GM19023 (cell line): ENCODE results near the gene AP1B1.
A peak's percentile ranks its signal among the peaks of the same experiment; 100 is the strongest.
"Not testable (repeated sequence)": the region's sequence is repeated elsewhere in the genome, so short reads cannot be mapped to it uniquely, and the experiment has no call there.

ENCODE experiments used
- ATAC-seq: cut with Tn5 transposase; IDR thresholded peaks from one replicate; pipeline ENCODE4 v1.9.1; 2021; ENCODE audit warnings: mild to moderate bottlenecking, moderate library complexity; ENCODE audit not compliant: unreplicated experiment

The AP1B1 gene

DNA sequence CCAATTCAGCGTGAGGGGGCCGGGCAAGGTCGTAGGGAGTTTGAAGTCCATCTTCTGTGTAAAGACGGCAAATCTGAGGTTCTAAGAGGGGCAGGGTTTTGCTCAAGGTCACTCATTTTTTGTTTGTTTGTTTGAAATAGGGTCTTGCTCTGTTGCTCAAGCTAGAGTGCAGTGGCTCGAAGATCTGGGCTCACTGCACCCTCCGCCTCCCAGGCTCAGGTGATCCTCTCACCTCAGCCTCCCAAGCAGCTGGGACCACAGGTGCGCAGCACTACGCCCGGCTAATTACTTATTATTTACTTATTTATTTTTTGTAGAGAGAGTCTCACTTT is 355 bp upstream of the AP1B1 start:
- peak; percentile 4 for ATAC-seq

DNA sequence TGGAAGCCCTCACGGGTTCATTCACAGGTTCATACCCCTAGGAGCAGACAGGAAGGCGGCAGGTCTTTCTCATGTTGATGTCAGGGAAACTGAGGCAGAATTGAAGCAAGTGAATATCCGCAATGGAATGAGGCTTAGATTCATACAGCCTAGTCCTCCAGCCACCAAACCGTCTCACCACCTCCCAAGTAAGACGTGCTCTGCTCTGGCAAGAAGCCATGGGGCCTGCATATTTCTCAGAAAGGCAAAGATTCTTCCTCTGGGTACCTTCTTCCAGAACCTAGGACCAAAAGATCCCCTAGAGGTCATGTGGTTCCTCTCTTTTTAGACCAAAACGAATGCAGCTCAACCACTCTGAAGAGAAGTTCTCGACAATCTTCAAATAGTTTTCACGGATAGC is 1.7 kb downstream of the AP1B1 start:
- no peak for ATAC-seq

DNA sequence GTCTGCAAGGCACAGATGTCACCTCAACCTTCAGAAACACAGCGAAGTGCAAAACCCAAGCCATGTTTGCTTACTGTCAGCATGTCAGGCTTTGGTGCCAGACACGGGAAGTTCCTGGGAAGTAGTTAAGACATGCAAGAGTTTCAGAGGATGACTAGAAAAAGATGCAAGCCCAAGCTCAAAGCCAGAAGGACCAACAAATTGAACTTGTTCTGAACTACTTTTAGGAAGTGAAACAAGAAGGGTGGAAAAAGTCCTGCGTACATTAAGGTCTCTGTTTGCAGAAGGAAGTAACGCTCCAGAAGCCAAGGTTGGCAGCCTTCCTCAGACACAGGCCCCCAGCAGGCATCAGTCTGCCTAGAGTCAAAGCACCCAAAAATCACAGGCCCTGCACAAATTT is 2.6 kb downstream of the AP1B1 start:
- ATAC-seq = no peak

DNA sequence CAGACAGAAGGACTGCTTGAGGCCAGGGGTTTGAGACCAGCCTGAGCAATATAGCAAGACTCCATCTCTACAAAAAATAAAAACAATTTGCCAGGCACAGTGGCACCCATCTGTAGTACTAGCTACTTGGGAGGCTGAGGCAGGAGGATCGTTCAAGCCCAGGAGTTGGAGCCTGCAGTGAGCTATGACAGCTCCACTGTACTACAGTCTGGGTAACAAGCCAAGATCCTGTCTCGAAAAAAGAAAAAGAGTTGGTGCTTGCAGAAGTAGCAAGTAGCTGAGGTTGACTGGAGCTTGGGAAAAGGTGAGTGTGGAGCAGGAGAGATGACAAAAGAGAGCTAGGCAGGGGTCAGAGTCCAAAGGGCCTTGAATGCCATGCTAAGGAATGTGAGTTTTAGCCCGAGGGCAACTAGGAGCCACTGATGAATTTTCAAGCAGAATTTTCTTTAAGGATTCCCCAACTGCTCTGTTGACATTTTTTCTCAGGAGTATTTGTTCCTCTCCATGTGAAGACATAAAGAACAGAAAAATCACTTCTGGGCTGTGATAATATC is 3.1 kb downstream of the AP1B1 start:
- ATAC-seq = no peak

DNA sequence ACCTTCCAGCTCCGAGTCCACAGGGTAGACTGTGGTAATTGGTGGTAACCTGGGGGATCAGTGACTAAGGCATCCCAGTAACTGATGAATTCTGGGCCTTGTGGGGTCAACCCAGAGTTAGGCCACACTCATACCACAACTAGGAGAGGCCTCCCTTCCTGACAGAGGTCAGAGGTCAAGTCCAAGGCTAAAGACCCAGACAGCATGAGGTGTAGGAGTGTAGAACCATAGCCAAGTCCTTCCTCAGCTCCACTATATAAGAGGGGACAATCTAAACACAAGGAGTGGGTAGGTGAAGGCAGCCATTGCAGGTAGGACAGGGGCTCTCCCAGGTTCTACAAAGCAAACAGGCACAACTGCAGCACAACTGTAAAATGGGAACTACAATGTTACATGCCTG is 4.6 kb downstream of the AP1B1 start:
- no peak for ATAC-seq

DNA sequence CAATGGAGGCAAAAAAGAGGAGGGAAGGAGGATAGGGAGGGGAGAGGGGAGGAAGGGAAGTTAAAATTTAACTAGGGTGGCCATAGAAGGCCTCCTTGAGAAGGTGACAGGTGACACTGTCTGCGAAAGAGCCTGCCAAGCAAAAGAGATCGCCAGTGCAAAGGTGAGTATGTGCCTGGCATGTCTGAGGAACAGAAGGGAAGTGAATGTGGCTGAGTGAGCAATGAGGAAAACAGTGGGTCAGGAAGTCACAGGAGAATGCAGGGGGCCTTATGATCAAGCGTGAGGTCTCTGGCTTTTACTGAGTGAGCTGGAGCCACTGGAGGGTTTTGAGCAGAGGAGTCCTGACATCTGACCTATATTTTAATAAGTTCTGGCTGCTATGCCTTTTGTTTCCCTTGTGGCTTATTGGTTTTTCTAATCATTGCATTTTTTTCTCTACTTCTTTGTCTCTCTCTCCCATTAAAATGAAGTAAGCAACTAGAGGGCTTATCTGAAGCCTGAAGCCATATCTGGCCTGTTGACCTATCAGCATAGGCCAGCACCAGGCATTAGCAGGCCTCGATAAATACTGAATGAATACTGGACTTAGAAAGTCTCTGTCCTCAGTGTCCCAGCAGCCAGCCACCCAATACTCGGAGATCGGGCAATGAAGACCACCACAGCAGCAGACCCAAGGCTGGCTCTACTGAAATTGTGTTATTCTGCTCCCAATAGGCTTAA is 5.6 kb downstream of the AP1B1 start:
- ATAC-seq = no peak

DNA sequence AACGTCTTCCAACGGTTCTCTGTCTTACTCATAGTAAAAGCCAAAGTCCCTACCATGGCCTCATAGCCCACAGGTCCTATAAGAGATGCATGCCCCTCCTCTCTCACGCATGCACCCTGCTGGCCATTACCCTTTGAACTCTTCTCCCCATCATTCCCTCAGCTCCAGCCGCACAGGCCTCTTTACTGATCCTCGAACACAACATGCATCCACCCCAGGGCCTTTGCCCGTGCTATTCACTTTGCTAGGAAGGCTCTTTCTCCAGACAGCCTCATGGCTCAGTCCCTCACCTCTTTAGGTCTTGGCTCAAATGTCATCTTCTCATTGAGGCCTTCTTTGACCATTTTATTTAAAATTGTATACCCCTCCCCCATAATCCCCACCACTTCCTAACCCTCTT is 7.5 kb downstream of the AP1B1 start:
- no peak for ATAC-seq

DNA sequence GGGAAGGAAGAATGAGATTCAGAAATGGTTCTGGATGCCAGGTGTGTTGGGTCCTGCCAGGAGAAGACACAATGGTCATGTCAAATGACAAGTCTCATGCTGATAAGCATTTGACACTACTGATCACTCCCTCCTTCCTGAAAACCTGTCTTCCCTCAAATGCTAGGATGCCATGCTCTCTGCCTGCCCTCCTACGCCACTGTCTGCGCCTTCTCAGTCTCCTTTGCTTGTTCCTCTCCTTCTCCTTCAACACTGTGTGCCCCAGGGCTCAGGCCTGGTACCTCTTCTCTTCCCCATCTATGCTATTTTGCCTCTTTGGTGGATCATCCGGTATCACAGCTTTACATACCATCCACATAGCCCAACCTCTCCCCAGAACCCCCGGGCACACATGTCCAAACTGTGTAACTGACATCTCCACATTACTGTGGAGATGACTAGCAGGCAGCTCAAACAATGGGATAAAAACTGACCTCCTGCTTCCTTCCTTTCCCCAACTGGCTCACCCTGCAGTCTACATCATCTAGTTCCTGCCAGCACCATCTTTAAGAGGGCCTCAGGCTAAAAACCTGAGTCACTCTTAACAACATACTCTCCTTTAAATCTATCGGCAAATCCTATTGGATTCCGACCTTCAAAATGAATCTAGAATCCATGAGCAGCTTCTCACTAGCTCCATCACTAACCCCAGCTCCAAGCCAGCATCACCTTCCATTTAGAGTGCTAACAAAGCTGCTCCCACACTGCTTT is 8.2 kb downstream of the AP1B1 start:
- ATAC-seq = no peak

DNA sequence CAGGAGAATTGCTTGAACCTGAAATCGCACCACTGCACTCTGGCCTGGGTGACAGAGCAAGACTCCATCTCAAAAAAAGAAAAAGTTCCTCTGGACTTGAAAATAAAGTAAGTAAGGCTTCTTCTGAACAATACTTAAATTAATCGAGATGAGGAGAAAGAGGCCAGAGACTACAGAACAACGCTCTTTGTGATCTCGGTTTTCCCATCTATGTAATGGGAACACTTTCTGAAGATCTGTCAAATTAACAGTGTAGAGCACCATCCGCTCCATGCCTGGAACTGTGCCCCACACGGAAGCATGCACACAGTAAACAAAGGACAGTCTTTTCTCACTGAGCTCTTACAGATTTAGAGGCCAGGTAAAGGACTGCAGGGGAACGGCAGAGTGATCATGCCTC is 9.1 kb downstream of the AP1B1 start:
- no peak for ATAC-seq

DNA sequence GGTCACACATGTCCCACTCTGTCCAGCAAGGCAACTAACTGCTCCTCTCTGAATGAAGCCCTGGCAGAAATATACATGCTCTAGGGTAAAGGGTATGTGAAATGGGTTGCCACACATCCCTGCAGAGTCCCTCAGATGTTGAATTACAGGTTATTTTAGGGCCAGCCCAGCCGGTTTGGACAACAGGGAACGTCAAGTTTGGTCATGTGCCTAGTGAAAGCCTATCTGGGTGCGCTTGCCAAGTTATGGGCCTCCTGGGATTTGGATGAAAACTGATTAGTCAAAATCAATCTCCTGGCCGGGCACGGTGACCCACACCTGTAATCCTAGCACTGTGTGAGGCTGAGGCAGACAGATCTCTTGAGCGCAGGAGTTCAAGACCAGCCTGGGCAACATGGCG is 10.4 kb downstream of the AP1B1 start:
- ATAC-seq = no peak

DNA sequence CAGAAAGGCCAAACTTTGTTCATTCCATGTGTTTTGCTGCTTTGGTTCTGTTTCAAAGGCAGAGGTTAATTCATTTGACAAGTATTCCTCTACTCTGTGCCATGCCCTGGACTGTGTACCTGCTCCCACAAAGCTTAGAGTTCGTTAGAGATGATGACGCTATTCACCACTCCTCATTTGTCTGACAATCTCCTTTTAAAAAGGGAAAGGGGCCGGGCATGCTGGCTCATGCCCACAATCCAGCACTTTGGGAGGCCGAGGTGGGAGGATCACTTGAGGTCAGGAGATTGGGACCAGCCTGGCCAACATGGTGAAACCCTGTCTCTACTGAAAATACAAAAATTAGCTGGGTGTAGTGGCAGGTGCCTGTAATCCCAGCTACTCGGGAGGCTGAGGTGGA is 11.7 kb downstream of the AP1B1 start:
- ATAC-seq = not testable (repeated sequence)

DNA sequence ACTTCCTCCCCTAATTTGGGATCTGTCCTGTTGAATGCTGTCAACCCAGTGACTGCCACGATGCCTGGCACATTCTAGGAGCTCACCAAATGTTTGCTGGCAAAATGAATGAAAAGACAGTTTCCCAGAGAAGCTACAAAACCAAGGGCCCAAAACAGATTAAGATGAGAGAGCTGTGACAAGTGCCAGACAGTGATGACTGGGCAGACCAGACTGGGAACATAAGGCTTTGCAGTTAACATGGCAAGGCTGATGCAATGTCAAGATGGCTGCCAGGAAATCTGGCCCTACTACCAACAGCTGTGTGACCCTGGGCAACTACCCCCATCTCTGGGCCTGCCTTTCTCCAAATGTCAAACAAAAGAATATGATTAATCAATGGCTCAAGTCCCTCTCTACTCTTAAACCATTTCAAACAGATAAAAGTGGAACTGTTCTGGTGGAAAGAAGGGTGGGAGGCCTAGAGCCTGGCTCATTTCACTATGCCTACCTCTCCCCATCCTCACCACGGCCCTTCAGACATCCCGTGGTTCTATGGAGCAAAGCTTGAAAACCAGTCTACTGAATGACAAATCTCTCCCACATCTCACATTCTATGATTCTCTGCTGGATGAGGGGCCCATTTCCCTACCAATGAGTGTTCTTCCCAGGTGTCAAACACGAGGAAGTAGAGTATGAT is 12.8 kb downstream of the AP1B1 start:
- no peak for ATAC-seq

DNA sequence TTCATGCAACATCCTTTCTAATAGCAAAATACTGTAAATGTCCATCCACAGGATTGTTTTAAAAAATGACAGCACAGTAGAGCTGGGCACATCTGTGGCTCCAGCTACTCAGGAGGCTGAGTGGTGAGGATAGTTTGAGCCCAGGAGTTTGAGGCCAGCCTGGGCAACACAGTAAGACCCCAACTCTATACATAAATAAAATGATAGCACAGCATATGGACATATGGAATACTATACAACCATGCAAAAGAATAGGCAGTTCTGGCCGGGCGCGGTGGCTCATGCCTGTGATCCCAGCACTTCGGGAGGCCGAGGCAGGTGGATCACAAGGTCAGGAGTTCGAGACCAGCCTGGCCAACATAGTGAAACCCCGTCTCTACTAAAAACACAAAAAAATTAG is 13.6 kb downstream of the AP1B1 start:
- ATAC-seq = not testable (repeated sequence)

DNA sequence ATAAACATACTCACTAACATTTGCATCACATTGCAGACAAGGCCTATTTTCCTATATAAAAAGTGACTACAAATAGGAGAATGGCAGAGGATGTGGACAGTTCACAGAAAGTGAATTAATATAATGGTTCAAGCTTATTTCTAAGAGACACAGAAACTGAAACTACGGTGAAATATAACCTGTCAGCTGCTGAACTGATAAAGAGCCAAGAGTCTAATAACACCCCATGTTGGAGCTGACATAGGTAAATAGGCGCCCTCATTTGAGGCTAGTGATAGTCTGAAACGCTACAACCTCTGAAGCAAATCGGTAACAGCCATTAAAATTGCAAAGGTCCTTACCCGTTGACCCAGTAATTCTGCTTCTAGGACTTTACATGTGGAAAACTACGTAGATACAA is 14.0 kb downstream of the AP1B1 start:
- ATAC-seq = no peak

DNA sequence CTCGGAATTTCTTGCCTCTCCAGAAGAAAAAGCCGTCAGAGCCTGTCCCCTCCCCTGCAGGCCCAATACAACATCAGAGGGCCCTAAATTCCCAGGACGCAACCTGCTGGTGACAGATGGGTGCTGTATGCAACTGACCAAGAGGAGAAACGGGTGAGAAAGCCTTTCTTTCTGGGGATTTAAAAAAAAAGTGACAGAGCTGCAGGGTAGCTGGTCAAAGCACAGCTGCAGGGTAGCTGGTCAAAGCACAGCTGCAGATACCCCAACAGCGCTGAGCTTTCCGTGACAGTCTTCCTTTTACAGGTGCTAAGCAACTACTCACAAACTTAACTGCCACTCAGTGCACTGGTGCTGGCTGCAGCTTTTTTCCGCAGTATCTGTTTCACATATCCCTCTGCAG is 17.8 kb downstream of the AP1B1 start:
- no peak for ATAC-seq

DNA sequence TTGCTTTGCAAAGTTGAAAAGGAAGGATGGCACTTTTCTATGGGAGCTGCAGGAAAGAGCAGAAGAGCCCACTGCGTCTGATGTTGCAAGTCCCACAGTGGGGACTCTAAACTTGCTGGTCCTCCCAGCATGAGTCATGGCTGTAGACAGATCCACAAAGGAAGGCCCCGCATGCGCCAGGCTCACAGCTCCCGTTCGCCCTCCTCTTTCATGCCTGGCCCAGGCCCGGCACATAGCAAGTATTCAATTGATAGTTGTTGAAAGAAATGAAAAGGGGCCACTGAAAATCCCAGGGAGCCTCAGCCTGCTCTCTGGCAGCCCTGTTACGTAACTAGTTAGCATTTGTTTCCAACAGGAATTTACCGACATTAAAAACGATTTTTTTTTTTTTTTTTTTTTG is 18.9 kb downstream of the AP1B1 start:
- no peak for ATAC-seq

DNA sequence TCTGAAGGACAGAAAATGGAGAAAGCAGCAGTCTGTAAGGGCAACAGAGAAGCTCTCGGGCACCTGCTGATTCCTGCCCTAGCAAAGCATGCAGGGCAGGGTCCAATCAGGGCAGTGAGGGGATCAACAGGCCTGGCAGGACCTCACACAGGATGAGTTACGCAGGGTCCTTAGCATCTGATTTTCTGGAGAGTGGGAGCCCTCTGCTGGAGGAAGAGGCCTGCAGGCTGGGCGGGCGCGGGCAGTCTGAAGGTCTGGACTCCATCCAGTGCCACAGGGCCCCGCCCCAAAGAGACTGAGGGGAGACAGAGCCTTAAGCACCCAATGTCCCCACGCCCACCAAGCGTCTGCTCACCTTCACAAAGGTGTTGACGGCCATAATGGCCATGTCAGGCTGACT is 28.9 kb downstream of the AP1B1 start:
- no peak for ATAC-seq

DNA sequence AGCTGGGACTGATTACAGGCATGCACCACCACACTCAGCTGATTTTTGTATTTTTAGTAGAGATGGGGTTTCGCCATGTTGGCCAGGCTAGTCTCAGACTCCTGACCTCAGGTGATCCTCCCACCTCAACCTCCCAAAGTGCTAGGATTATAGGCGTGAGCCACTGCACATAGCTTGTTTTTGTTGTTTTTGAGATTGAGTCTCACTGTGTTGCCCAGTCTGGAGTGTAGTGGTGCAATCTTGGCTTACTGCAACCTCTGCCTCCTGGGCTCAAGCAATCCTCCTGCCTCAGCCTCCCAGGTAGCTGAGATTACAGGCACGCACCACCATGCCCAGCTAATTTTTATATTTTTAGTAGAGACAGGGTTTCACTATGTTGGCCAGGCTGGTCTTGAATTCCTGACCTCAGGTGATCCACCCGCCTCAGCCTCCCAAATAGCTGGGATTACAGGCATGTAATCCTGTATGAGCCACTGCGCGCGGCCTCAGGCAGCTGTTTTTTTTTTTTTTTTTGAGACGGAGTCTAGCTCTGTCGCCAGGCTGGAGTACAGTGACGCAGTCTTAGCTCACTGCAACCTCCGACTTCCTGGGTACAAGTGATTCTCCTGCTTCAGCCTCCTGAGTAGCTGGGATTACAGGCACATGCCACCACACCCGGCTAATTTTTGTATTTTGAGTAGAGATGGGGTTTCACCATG is 31.0 kb downstream of the AP1B1 start:
- not testable (repeated sequence) for ATAC-seq

DNA sequence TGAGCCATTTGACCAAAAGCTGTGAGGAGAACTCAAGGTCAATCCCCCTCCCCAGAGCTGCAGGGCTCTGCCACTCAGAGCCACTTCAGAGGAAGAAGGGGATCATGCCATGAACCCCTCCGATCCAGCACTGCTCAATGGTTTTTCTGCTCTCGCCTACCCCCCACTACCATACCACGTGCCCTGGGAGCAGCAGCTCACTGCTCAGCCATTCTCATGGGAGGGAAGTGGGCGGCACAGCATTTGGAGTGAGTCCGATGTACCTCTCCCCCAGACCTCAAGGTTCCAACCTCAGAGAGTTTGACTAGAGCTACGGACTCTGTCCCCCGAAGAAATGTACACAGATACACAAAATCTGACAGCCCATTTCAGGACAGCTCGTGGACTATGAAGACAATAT is 34.5 kb downstream of the AP1B1 start:
- ATAC-seq = no peak

DNA sequence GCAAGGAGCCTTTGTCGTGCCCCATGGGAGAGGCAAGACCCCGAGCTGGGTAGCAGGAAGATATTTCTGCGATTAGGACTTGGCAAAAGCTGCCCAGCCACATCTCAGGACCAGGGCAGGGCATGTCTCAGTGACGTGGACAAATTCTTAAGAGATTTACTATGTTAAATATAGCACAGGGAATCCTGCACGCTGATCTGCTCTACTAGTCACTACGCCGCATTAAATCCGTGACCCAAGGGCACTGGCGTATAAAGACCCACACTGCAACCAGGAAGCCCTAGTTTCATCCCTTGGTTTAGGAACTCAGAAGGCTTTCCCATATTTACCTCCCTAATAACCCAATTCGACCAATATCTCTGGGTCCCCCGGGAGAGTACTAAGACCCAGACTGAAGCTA is 35.1 kb downstream of the AP1B1 start:
- ATAC-seq = no peak

DNA sequence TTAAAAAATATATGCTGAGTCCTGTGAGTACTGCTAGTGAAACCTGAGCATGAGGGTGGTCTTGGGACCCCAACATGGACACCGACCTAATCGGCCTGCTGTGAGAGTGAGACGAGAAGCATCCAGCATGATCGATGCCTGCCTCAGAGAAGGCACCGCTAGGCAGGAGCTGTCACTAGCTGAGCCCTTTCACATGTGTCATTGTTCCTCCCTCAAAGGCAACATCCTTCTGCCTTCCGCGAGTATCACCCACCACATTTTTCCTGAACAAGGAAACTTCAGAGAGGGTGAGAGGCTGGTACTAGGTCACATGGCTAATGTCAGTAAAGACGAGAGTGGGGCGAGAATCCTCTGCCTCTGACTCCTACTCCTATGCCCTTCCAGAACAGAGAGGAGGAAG is 35.6 kb downstream of the AP1B1 start:
- no peak for ATAC-seq
